ENCODE data around the gene PACSIN1. TPM values are rescaled to one million over a fixed set of nuclear protein-coding genes. Genes with fewer than 3 reads are reported as not detected.

The PACSIN1 gene
- polyA plus RNA-seq, 1 donor from 2014 or later, result 3.1 TPM

DNA sequence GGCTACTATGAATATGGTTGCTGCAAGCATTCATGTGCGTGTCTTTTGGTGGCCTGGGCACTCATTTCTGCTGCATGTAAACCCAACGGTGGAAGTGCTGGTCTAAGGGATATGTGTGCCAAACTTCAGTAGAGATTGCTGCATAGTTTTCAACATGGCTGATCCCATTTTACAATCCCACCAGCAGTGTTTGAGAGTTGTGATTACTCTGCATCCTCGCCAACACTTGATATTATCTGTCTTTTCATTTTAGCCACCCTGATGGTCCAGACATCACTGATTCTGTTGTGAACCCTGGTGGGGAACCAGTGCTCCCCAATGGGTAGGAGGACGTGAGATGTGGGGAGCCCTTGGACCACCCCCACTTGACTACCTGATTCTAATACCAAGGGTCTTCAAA, 27.5 kb downstream of the PACSIN1 start:
- Histone ChIP-seq H3K9me2 (ENCODE audit: insufficient read depth, low read length) (no peaks in the 10 kb centered on the region), H3K36me3 (ENCODE audit: insufficient read depth, low read length) (no peaks in the 10 kb centered on the region), H4K20me1 (ENCODE audit: insufficient read depth) (no peaks in the 10 kb centered on the region), H3K27me3 (ENCODE audit: insufficient read depth, low read depth, low read length) (no peaks in the 10 kb centered on the region), H3K4me3 (ENCODE audit: low read length) (no peak overlapping the region), H3F3A (ENCODE audit: insufficient read depth, low read length, poor library complexity, severe bottlenecking) (no peaks in the 10 kb centered on the region), H3K4me2 (ENCODE audit: low read length) (no peak overlapping the region), H3K9me3 (ENCODE audit: low read length) (no peaks in the 10 kb centered on the region), H3K9ac (ENCODE audit: low read length) (no peak overlapping the region), H3K79me2 (replicated peaks; ENCODE audit: insufficient read depth, low read length) (no peaks in the 10 kb centered on the region), H3K27ac (ENCODE audit: low read length) (no peak overlapping the region), H2AFZ (ENCODE audit: low read depth, low read length) (no peak overlapping the region)
- TF ChIP-seq POLR2AphosphoS5 (IDR thresholded peaks at IDR 0.05) (no peak), RAD21 (conservative IDR thresholded peaks at IDR 0.05) (no peak), EZH2 (IDR thresholded peaks at IDR 0.05; ENCODE audit: borderline replicate concordance, insufficient read depth, low read length, poor library complexity, severe bottlenecking) (no peak), TAF1 (IDR thresholded peaks at IDR 0.05; ENCODE audit: low read depth) (no peak), MXI1 (conservative IDR thresholded peaks at IDR 0.05; ENCODE audit: poor library complexity, severe bottlenecking) (no peak), EP300 (conservative IDR thresholded peaks at IDR 0.05; ENCODE audit: poor library complexity, severe bottlenecking) (no peak), SMC3 (conservative IDR thresholded peaks at IDR 0.05; ENCODE audit: poor library complexity) (no peak), REST (IDR thresholded peaks at IDR 0.05; ENCODE audit: borderline replicate concordance) (no peak)
- TF ChIP-seq, protein P1, sequence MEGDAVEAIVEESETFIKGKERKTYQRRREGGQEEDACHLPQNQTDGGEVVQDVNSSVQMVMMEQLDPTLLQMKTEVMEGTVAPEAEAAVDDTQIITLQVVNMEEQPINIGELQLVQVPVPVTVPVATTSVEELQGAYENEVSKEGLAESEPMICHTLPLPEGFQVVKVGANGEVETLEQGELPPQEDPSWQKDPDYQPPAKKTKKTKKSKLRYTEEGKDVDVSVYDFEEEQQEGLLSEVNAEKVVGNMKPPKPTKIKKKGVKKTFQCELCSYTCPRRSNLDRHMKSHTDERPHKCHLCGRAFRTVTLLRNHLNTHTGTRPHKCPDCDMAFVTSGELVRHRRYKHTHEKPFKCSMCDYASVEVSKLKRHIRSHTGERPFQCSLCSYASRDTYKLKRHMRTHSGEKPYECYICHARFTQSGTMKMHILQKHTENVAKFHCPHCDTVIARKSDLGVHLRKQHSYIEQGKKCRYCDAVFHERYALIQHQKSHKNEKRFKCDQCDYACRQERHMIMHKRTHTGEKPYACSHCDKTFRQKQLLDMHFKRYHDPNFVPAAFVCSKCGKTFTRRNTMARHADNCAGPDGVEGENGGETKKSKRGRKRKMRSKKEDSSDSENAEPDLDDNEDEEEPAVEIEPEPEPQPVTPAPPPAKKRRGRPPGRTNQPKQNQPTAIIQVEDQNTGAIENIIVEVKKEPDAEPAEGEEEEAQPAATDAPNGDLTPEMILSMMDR (IDR thresholded peaks at IDR 0.05; ENCODE audit: poor library complexity, severe bottlenecking), result no peak

DNA sequence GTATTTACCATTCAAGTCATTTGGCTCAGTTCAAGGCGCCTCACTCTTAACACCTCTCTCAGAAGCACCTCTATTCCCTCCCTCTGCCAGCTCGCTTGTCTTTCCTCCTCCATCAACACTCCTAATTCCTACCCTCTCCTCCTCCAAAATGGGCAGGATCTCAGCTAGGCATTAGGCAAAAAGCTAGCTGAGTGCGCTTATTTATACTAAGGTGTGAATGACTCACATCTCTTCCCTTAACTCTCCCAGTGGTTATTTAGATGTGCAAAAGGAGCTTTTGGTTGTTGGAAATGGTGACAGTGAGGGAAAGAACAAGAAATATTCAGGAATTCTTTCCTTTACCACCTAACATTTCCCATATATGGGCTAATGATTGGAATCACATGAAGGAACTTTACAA, 29.1 kb downstream of the PACSIN1 start:
- Histone ChIP-seq H3K27ac (ENCODE audit: low read length) (no peak overlapping the region), H3K4me2 (ENCODE audit: low read length) (no peak overlapping the region), H3K79me2 (replicated peaks; ENCODE audit: insufficient read depth, low read length) (no peaks in the 10 kb centered on the region), H3K36me3 (ENCODE audit: insufficient read depth, low read length) (no peaks in the 10 kb centered on the region), H3K9me2 (ENCODE audit: insufficient read depth, low read length) (no peaks in the 10 kb centered on the region), H4K20me1 (ENCODE audit: insufficient read depth) (no peaks in the 10 kb centered on the region), H3F3A (ENCODE audit: insufficient read depth, low read length, poor library complexity, severe bottlenecking) (no peaks in the 10 kb centered on the region), H3K4me3 (ENCODE audit: low read length) (no peak overlapping the region), H3K9ac (ENCODE audit: low read length) (no peak overlapping the region), H3K9me3 (ENCODE audit: low read length) (no peaks in the 10 kb centered on the region), H2AFZ (ENCODE audit: low read depth, low read length) (no peak overlapping the region), H3K27me3 (ENCODE audit: insufficient read depth, low read depth, low read length) (no peaks in the 10 kb centered on the region)
- TF ChIP-seq TAF1 (IDR thresholded peaks at IDR 0.05; ENCODE audit: low read depth) (no peak), EP300 (conservative IDR thresholded peaks at IDR 0.05; ENCODE audit: poor library complexity, severe bottlenecking) (no peak), REST (IDR thresholded peaks at IDR 0.05; ENCODE audit: borderline replicate concordance) (no peak), POLR2AphosphoS5 (IDR thresholded peaks at IDR 0.05) (no peak), EZH2 (IDR thresholded peaks at IDR 0.05; ENCODE audit: borderline replicate concordance, insufficient read depth, low read length, poor library complexity, severe bottlenecking) (no peak), RAD21 (conservative IDR thresholded peaks at IDR 0.05) (no peak), SMC3 (conservative IDR thresholded peaks at IDR 0.05; ENCODE audit: poor library complexity) (no peak), MXI1 (conservative IDR thresholded peaks at IDR 0.05; ENCODE audit: poor library complexity, severe bottlenecking) (no peak)
- TF ChIP-seq, protein P1 (IDR thresholded peaks at IDR 0.05; ENCODE audit: poor library complexity, severe bottlenecking), result no peak
